Esophagus muscularis mucosa (tissue), 3 donors: ENCODE measurements around the gene ANTKMT.

Experiments
- CTCF ChIP-seq, 3 experiments: fragments of 200-600 bp in 2 of 3; fragments of 450-650 bp in 1 of 3; sonication (generic) in 2 of 3; IDR thresholded peaks; one replicate each; pipeline ENCODE4 v1.5.1; 2017 to 2019; ENCODE audit warnings: antibody characterized with exemption in 3 of 3, mild to moderate bottlenecking in 2 of 3, moderate library complexity in 1 of 3
- POLR2A ChIP-seq: fragments of 450-650 bp; IDR thresholded peaks from one replicate; pipeline ENCODE4 v1.6.1; 2017; ENCODE audit warnings: antibody characterized with exemption, moderate library complexity, mild to moderate bottlenecking, low read depth
- POLR2AphosphoS5 ChIP-seq, 2 donors: sonication (generic); formaldehyde crosslinking; IDR thresholded peaks; one replicate each; pipeline ENCODE4 v1.6.1; 2017; ENCODE audit warnings: antibody characterized with exemption in 2 of 2

- TF ChIP-seq POLR2AphosphoS5 (IDR thresholded peaks at IDR 0.05) (no peak), CTCF (IDR thresholded peaks at IDR 0.05) (no peak), POLR2A (no peak)
Measured at GRCh38 chr16:682493-683395, 38.2 kb upstream of the ANTKMT start.
